A673 (cell line): ENCODE results near the gene KCNIP1.

Experiments used
- EZH2 ChIP-seq: fragments of 200-600 bp; sonication (generic); IDR thresholded peaks from 2 replicates; pipeline ENCODE4 v1.6.1; 2017; ENCODE audit warnings: borderline replicate concordance, low read depth, mild to moderate bottlenecking, mixed read lengths, antibody characterized with exemption, low read length; ENCODE audit not compliant: poor library complexity, severe bottlenecking
- TF ChIP-seq, protein P1 (sequence below): fragments of 300-800, 200-600 bp; sonication (generic); conservative IDR thresholded peaks from 2 replicates; pipeline ENCODE4 v1.5.1; 2017; ENCODE audit warnings: low read depth, mild to moderate bottlenecking, antibody characterized with exemption, low read length, moderate library complexity, mixed read lengths

DNA sequence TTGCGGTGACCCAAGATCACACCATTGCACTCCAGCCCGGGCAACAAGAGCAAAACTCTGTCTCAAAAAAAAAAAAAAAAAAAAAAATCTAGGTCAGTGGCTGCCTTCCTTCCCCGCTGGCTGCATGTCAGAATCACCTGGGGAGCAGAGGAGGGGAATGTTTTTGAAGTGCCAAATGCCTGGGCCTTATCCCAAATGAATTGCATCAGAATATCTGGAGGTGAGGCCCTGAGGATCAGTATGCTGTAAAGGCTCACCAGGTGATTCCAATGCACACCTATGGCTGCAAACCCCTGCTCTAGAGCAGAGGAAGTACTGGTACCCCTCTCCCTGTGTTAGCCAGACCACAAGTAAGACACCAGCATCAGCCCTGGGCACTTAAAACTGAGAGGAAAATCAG lies 235.0 kb downstream of the KCNIP1 start:
- TF ChIP-seq, protein P1, sequence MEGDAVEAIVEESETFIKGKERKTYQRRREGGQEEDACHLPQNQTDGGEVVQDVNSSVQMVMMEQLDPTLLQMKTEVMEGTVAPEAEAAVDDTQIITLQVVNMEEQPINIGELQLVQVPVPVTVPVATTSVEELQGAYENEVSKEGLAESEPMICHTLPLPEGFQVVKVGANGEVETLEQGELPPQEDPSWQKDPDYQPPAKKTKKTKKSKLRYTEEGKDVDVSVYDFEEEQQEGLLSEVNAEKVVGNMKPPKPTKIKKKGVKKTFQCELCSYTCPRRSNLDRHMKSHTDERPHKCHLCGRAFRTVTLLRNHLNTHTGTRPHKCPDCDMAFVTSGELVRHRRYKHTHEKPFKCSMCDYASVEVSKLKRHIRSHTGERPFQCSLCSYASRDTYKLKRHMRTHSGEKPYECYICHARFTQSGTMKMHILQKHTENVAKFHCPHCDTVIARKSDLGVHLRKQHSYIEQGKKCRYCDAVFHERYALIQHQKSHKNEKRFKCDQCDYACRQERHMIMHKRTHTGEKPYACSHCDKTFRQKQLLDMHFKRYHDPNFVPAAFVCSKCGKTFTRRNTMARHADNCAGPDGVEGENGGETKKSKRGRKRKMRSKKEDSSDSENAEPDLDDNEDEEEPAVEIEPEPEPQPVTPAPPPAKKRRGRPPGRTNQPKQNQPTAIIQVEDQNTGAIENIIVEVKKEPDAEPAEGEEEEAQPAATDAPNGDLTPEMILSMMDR: no peak
- TF ChIP-seq EZH2: no peak
